HG02884 (cell line): Measurements from ENCODE around the gene SNRNP27.
"Not testable (repeated sequence)": the region's sequence is repeated elsewhere in the genome, so short reads cannot be mapped to it uniquely, and the experiment has no call there.

Experiments
- ATAC-seq: cut with Tn5 transposase; IDR thresholded peaks from one replicate; pipeline ENCODE4 v1.9.1; 2021; ENCODE audit warnings: mild to moderate bottlenecking, moderate library complexity; ENCODE audit not compliant: unreplicated experiment

SNRNP27 gene

GRCh38 chr2:69945441-69945840 lies 51.7 kb downstream of the SNRNP27 start:
- ATAC-seq: no peak

- no peak for ATAC-seq
These were observed 52.2 kb downstream of the SNRNP27 start for GRCh38 chr2:69945941-69946340.

GRCh38 chr2:69946351-69947324 lies 52.9 kb downstream of the SNRNP27 start:
- ATAC-seq: peak; percentile 74

GRCh38 chr2:69947325-69947931 lies 53.7 kb downstream of the SNRNP27 start:
- no peak for ATAC-seq

- no peak for ATAC-seq
These were observed 54.5 kb downstream of the SNRNP27 start for GRCh38 chr2:69948032-69948962.

- no peak for ATAC-seq
These were observed 55.3 kb downstream of the SNRNP27 start for GRCh38 chr2:69948963-69949645.

GRCh38 chr2:69950241-69950640 lies 56.5 kb downstream of the SNRNP27 start:
- no peak for ATAC-seq

GRCh38 chr2:69950671-69951070 lies 56.9 kb downstream of the SNRNP27 start:
- not testable (repeated sequence) for ATAC-seq

- ATAC-seq: no peak
These were observed 58.8 kb downstream of the SNRNP27 start for GRCh38 chr2:69952336-69953115.

- no peak for ATAC-seq
These were observed 60.3 kb downstream of the SNRNP27 start for GRCh38 chr2:69954084-69954483.
